Osteoblast (primary cell): ENCODE data around the gene ZNF117. TPM values are rescaled to one million over a fixed set of nuclear protein-coding genes. Genes with fewer than 3 reads are reported as not detected.
"Not testable (repeated sequence)": the region's sequence is repeated elsewhere in the genome, so short reads cannot be mapped to it uniquely, and the experiment has no call there.

Source experiments
- DNase-seq: peaks from one replicate; pipeline ENCODE4 v3.0.0; 2011; ENCODE audit warnings: low spot score, mixed read lengths; ENCODE audit not compliant: insufficient read length; ENCODE audit errors: missing footprints
- H2AFZ ChIP-seq: 2 replicates; pipeline ENCODE4 v1.6.0; 2011; ENCODE audit warnings: mild to moderate bottlenecking, low read length
- H3K27ac ChIP-seq: 2 replicates; pipeline ENCODE4 v1.5.1; 2011; ENCODE audit warnings: mild to moderate bottlenecking, low read depth, low read length, moderate library complexity
- H3K27me3 ChIP-seq: 2 replicates; pipeline ENCODE4 v1.6.0; 2012; ENCODE audit warnings: mild to moderate bottlenecking, control low read depth, inconsistent platforms, low read length, moderate library complexity; ENCODE audit not compliant: insufficient read depth
- H3K36me3 ChIP-seq: 2 replicates; pipeline ENCODE4 v1.5.1; 2011; ENCODE audit warnings: mild to moderate bottlenecking, low read length, control low read depth, moderate library complexity; ENCODE audit not compliant: insufficient read depth
- H3K4me1 ChIP-seq: 2 replicates; pipeline ENCODE4 v1.5.1; 2011; ENCODE audit warnings: mild to moderate bottlenecking, low read length, control low read depth, moderate library complexity; ENCODE audit not compliant: insufficient read depth
- H3K4me2 ChIP-seq: 2 replicates; pipeline ENCODE4 v1.6.0; 2011; ENCODE audit warnings: mild to moderate bottlenecking, low read length; ENCODE audit not compliant: insufficient read depth
- H3K4me3 ChIP-seq: fragments of 200-600 bp; sonication (generic); 3 replicates; pipeline ENCODE4 v1.5.1; 2012; ENCODE audit warnings: mild to moderate bottlenecking, low read length, inconsistent platforms; ENCODE audit not compliant: insufficient read depth
- H3K79me2 ChIP-seq: 2 replicates; pipeline ENCODE4 v1.6.0; 2012; ENCODE audit warnings: mild to moderate bottlenecking, low read length, control low read depth, inconsistent platforms; ENCODE audit not compliant: insufficient read depth
- H3K9me3 ChIP-seq: 2 replicates; pipeline ENCODE4 v1.5.1; 2011; ENCODE audit warnings: low read depth, low read length, control low read depth
- H4K20me1 ChIP-seq: 2 replicates; pipeline ENCODE4 v1.6.0; 2012; ENCODE audit warnings: mild to moderate bottlenecking, low read length, control low read depth; ENCODE audit not compliant: insufficient read depth
- CTCF ChIP-seq: IDR thresholded peaks from 2 replicates; pipeline ENCODE4 v1.5.1; 2011; ENCODE audit warnings: mild to moderate bottlenecking, low read depth, low read length, moderate library complexity; ENCODE audit errors: extremely low read depth
- total RNA-seq: library from RNA; depleted of rRNA; stranded (reverse); fragments of >200 nt; gene quantifications from 2 replicates; pipeline ENCODE4 v1.2.3, GENCODE V29; 2012

ZNF117 gene
- total RNA-seq, 1 donor = 8.0 TPM

- Histone ChIP-seq H3K4me1 (no peaks in the 10 kb centered on the region), H4K20me1 (no peaks in the 10 kb centered on the region), H2AFZ (no peak overlapping the region), H3K4me3 (peak overlapping the region; percentile 22), H3K79me2 (no peaks in the 10 kb centered on the region), H3K36me3 (no peaks in the 10 kb centered on the region), H3K4me2 (no peak overlapping the region), H3K9me3 (no peaks in the 10 kb centered on the region), H3K27ac (no peak overlapping the region), H3K27me3 (peaks cover 22% of the 10 kb centered on the region)
- DNase-seq = no peak
- no peak for TF ChIP-seq CTCF
Measured at GRCh38 chr7:64947252-64948000, 43.4 kb downstream of the ZNF117 start.

GRCh38 chr7:64946772-64947171 lies 44.1 kb downstream of the ZNF117 start:
- H2AFZ ChIP-seq = no peak overlapping the region
- no peak for DNase-seq

GRCh38 chr7:64945503-64946175 lies 45.2 kb downstream of the ZNF117 start:
- H2AFZ ChIP-seq = no peak overlapping the region
- H3K4me1 ChIP-seq = no peaks in the 10 kb centered on the region
- no peaks in the 10 kb centered on the region for H3K79me2 ChIP-seq
- no peaks in the 10 kb centered on the region for H3K9me3 ChIP-seq
- no peaks in the 10 kb centered on the region for H4K20me1 ChIP-seq
- no peak for TF ChIP-seq CTCF
- peaks cover 22% of the 10 kb centered on the region for H3K27me3 ChIP-seq
- no peak overlapping the region for H3K4me3 ChIP-seq
- H3K27ac ChIP-seq = no peak overlapping the region
- H3K4me2 ChIP-seq = no peak overlapping the region
- DNase-seq = no peak
- no peaks in the 10 kb centered on the region for H3K36me3 ChIP-seq

More at GRCh38 chr7:64946772-64947171, 44.1 kb downstream of the ZNF117 start:
- H3K9me3 ChIP-seq = no peaks in the 10 kb centered on the region
- no peaks in the 10 kb centered on the region for H3K4me1 ChIP-seq
- H3K36me3 ChIP-seq = no peaks in the 10 kb centered on the region
- H3K4me2 ChIP-seq = no peak overlapping the region
- no peaks in the 10 kb centered on the region for H3K79me2 ChIP-seq
- no peaks in the 10 kb centered on the region for H4K20me1 ChIP-seq
- H3K4me3 ChIP-seq = no peak overlapping the region
- H3K27ac ChIP-seq = no peak overlapping the region
- peak; percentile 14 for TF ChIP-seq CTCF
- peaks cover 22% of the 10 kb centered on the region for H3K27me3 ChIP-seq

- H4K20me1 ChIP-seq, H2AFZ ChIP-seq, H3K4me2 ChIP-seq, H3K79me2 ChIP-seq, H3K36me3 ChIP-seq, H3K9me3 ChIP-seq, H3K27ac ChIP-seq, DNase-seq, H3K4me1 ChIP-seq, H3K4me3 ChIP-seq: not testable (repeated sequence)
- H3K27me3 ChIP-seq = peaks cover 22% of the 10 kb centered on the region
Measured at GRCh38 chr7:64944667-64945502, 46.0 kb downstream of the ZNF117 start.

GRCh38 chr7:64940021-64940420 lies 50.8 kb downstream of the ZNF117 start:
- H3K4me2 ChIP-seq, H3K9me3 ChIP-seq, H3K36me3 ChIP-seq, DNase-seq, H4K20me1 ChIP-seq, H3K27ac ChIP-seq, H3K4me3 ChIP-seq, H3K4me1 ChIP-seq, H3K79me2 ChIP-seq, H2AFZ ChIP-seq, H3K27me3 ChIP-seq: not testable (repeated sequence)
